SK-N-SH (cell line): ENCODE results near the gene MVB12B. TPM values are rescaled to one million over a fixed set of nuclear protein-coding genes. Genes with fewer than 3 reads are reported as not detected.

ENCODE experiments used
- CTCF ChIA-PET: fragments of 300-600, 350-600 bp; formaldehyde crosslinking; extraction: SDS; loops from one replicate; lab custom pipeline; 2021; lab: Yijun Ruan, JAX
- POLR2A ChIA-PET: fragments of 350-600 bp; sonication (Branson Sonifier 250); formaldehyde crosslinking; extraction: SDS; loops from one replicate; lab custom pipeline; 2020; ENCODE audit warnings: antibody characterized with exemption, inconsistent platforms; lab: Yijun Ruan, JAX
- DNase-seq: peaks from one replicate; pipeline ENCODE4 v3.0.0; 2012
- H2AFZ ChIP-seq: fragments of 200-600 bp; sonication (generic); 2 replicates; pipeline ENCODE4 v1.8.1; 2016; ENCODE audit warnings: antibody characterized with exemption, mild to moderate bottlenecking, low read depth
- H3F3A ChIP-seq: fragments of 200-600 bp; sonication (generic); replicated peaks from 2 replicates; pipeline ENCODE3; 2016; ENCODE audit warnings: antibody characterized with exemption, mild to moderate bottlenecking; ENCODE audit not compliant: insufficient read depth
- H3K27ac ChIP-seq, 2 experiments: fragments of 200-500 bp in 1 of 2; fragments of 200-600 bp in 1 of 2; sonication (Bioruptor generic) in 1 of 2; sonication (generic), shearing (Covaris generic) in 1 of 2; 2 replicates each; pipeline versions ENCODE4 v1.5.1 to v1.6.1; 2014 to 2016; ENCODE audit warnings: low read depth in 2 of 2, inconsistent platforms in 1 of 2, low read length in 1 of 2, mild to moderate bottlenecking in 1 of 2, mixed read lengths in 1 of 2
- H3K27me3 ChIP-seq: fragments of 200-600 bp; sonication (generic), shearing (Covaris generic); 2 replicates; pipeline ENCODE4 v1.6.1; 2016; ENCODE audit warnings: mixed run types; ENCODE audit not compliant: insufficient read depth
- H3K36me3 ChIP-seq, 2 experiments: fragments of 200-500 bp in 1 of 2; fragments of 200-600 bp in 1 of 2; sonication (Bioruptor generic) in 1 of 2; sonication (generic) in 1 of 2; replicated peaks in 1 of 2; 2 replicates each; pipeline versions ENCODE3 to v1.5.1; 2014 to 2016; ENCODE audit warnings: low read length in 1 of 2, mild to moderate bottlenecking in 1 of 2; ENCODE audit not compliant: insufficient read depth in 2 of 2, control insufficient read depth in 1 of 2
- H3K4me1 ChIP-seq, 2 experiments: fragments of 200-500 bp in 1 of 2; fragments of 200-600 bp in 1 of 2; sonication (Bioruptor generic) in 1 of 2; sonication (generic), shearing (Covaris generic) in 1 of 2; 2 replicates each; pipeline versions ENCODE4 v1.5.1 to v1.6.1; 2014 to 2016; ENCODE audit warnings: low read depth in 1 of 2, low read length in 1 of 2, mixed run types in 1 of 2; ENCODE audit not compliant: insufficient read depth in 2 of 2, control insufficient read depth in 1 of 2
- H3K4me2 ChIP-seq: fragments of 200-600 bp; sonication (generic), shearing (Covaris generic); 2 replicates; pipeline ENCODE4 v1.6.1; 2017; ENCODE audit warnings: mixed run types
- H3K4me3 ChIP-seq, 2 experiments: fragments of 200-500 bp in 1 of 2; fragments of 200-600 bp in 1 of 2; sonication (Bioruptor generic) in 1 of 2; sonication (generic), shearing (Covaris generic) in 1 of 2; 2 replicates each; pipeline versions ENCODE4 v1.5.1 to v1.8.1; 2014 to 2016; ENCODE audit warnings: low read depth in 2 of 2, inconsistent platforms in 1 of 2, low read length in 1 of 2, mild to moderate bottlenecking in 1 of 2, mixed read lengths in 1 of 2, moderate library complexity in 1 of 2
- H3K79me2 ChIP-seq: fragments of 200-600 bp; sonication (generic); 2 replicates; pipeline ENCODE4 v1.8.1; 2017; ENCODE audit warnings: mild to moderate bottlenecking; ENCODE audit not compliant: insufficient read depth
- H3K9ac ChIP-seq: fragments of 200-600 bp; sonication (generic); 2 replicates; pipeline ENCODE4 v1.6.1; 2017; ENCODE audit warnings: mixed run types
- H3K9me2 ChIP-seq: fragments of 200-600 bp; sonication (generic); 2 replicates; pipeline ENCODE4 v1.6.1; 2017; ENCODE audit warnings: mixed run types
- H3K9me3 ChIP-seq: fragments of 200-600 bp; sonication (generic); 2 replicates; pipeline ENCODE4 v1.6.1; 2017; ENCODE audit warnings: mixed run types, mild to moderate bottlenecking, moderate library complexity
- H4K20me1 ChIP-seq: fragments of 200-600 bp; sonication (generic); 2 replicates; pipeline ENCODE4 v1.6.1; 2017; ENCODE audit warnings: mild to moderate bottlenecking, mixed run types; ENCODE audit not compliant: insufficient read depth
- FOSL2 ChIP-seq: IDR thresholded peaks from 2 replicates; pipeline ENCODE4 v1.4.0; 2012; ENCODE audit warnings: low read depth, mild to moderate bottlenecking, moderate library complexity, borderline replicate concordance
- FOXJ3 ChIP-seq: sonication (generic); formaldehyde crosslinking; IDR thresholded peaks from 2 replicates; pipeline ENCODE4 v1.5.1; 2020; ENCODE audit warnings: mild to moderate bottlenecking, missing genetic modification reagents
- MEF2A ChIP-seq: IDR thresholded peaks from 2 replicates; pipeline ENCODE4 v1.4.0; 2012; ENCODE audit warnings: low read depth, borderline replicate concordance
- RCOR1 ChIP-seq: fragments of 150-350 bp; IDR thresholded peaks from 2 replicates; pipeline ENCODE4 v1.6.1; 2017; ENCODE audit warnings: antibody characterized with exemption, low read length
- RFX5 ChIP-seq: IDR thresholded peaks from 2 replicates; pipeline ENCODE4 v1.6.1; 2012; ENCODE audit warnings: mild to moderate bottlenecking, improper control_type of control experiment, low read length
- WGBS: methylation state at CpG from one replicate; pipeline ENCODE4 v1.1.6; 2017; ENCODE audit warnings: low lambda C conversion rate; 5-methylcytosine and 5-hydroxymethylcytosine counted together
- polyA plus RNA-seq, 3 experiments: library from polyadenylated mRNA; depleted of rRNA; stranded (reverse); fragments of >200 nt; gene quantifications; 2 replicates each; pipeline ENCODE4 v1.2.3, GENCODE V29; 2012
- TF ChIP-seq, protein P1 (sequence below): IDR thresholded peaks from 2 replicates; pipeline ENCODE4 v1.4.0; 2012; ENCODE audit warnings: low read depth, borderline replicate concordance
- TF ChIP-seq, protein P2 (sequence below): IDR thresholded peaks from 2 replicates; pipeline ENCODE4; 2012
- TF ChIP-seq, protein P3 (sequence below): fragments of 150-350 bp; IDR thresholded peaks from 2 replicates; pipeline ENCODE4 v1.6.1; 2017; ENCODE audit warnings: antibody characterized with exemption, low read length, low read depth, borderline replicate concordance

Gene MVB12B
- polyA plus RNA-seq, 1 of the 3 experiments (the other 2 are of a cell fraction): 5.1 TPM

DNA sequence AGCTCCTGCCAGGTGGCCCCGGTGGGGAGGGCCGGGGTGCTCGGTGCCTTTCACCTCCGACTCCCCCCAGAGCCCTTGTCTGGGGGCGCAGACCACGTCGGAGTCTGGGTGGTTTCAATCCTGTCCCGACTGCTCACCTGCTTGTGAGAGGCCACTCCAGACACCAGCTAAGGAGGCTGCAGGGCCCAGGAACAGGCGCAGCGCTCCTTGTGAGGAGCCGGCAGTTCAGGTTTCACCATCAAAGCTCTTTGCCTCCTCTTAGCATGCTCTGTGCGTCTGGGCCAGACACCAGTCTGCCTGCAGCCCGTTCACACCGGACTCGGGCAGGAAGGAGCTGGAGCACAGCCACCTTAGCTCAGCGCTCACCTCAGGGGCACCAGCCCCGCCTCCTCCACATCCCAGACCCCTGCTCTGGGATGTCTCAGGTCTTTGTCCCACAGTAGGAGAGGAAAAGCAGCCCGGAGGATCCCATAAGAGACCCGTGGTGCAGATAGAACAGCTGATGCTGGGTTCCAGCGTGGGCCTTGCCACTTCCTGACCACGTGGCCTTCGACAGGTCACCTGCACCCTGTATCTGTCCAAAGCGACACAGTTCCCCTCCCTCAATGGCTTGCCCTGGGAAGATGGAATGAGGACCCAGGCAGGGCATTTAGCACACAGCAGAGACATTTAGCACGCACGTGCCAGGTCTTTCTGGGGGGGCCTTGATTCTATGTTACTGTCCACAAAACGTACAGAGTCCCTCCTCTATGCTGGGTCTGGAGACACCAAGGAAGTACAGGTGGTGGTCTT, 180.9 kb downstream of the MVB12B start (continued):
- TF ChIP-seq MEF2A: no peak
- TF ChIP-seq, protein P1, sequence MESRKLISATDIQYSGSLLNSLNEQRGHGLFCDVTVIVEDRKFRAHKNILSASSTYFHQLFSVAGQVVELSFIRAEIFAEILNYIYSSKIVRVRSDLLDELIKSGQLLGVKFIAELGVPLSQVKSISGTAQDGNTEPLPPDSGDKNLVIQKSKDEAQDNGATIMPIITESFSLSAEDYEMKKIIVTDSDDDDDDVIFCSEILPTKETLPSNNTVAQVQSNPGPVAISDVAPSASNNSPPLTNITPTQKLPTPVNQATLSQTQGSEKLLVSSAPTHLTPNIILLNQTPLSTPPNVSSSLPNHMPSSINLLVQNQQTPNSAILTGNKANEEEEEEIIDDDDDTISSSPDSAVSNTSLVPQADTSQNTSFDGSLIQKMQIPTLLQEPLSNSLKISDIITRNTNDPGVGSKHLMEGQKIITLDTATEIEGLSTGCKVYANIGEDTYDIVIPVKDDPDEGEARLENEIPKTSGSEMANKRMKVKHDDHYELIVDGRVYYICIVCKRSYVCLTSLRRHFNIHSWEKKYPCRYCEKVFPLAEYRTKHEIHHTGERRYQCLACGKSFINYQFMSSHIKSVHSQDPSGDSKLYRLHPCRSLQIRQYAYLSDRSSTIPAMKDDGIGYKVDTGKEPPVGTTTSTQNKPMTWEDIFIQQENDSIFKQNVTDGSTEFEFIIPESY: no peak

GRCh38 chr9:126508171-126508591, 181.6 kb downstream of the MVB12B start:
- peaks cover 0 to 37% of the 10 kb centered on the region in 2 experiments; a peak in 1 of 4 replicates for H3K4me1 ChIP-seq
- WGBS: 88% methylated on average over 12 of the region's 12 CpGs
- H3K4me2 ChIP-seq: no peak overlapping the region
- H3K9me2 ChIP-seq: no peaks in the 10 kb centered on the region
- H3F3A ChIP-seq: peaks cover 7% of the 10 kb centered on the region
- H3K27ac ChIP-seq: peak overlapping the region in 1 of 2 experiments; percentile 3; a peak in 1 of 4 replicates
- no peaks in the 10 kb centered on the region for H3K9me3 ChIP-seq
- ChIA-PET POLR2A (interaction anchor here (2.0 kb wide), 1 partner anchor 42 kb away, joined by 15 read pairs; no protein-coding TSS in a partner anchor), CTCF (interaction anchor here (0.8 to 21.2 kb wide), 14 partner anchors 8 to 274 kb away, joined by 3 to 473 read pairs (median 5); no protein-coding TSS in a partner anchor)
- H3K79me2 ChIP-seq: no peaks in the 10 kb centered on the region
- no peak overlapping the region for H2AFZ ChIP-seq
- no peaks in the 10 kb centered on the region for H4K20me1 ChIP-seq
- H3K9ac ChIP-seq: no peak overlapping the region
- DNase-seq: no peak
- peaks cover 0 to 5% of the 10 kb centered on the region in 2 experiments for H3K36me3 ChIP-seq
- H3K4me3 ChIP-seq: no peak overlapping the region
- no peaks in the 10 kb centered on the region for H3K27me3 ChIP-seq
- TF ChIP-seq RFX5 (no peak), FOXJ3 (no peak), FOSL2 (no peak)
- TF ChIP-seq, protein P2, sequence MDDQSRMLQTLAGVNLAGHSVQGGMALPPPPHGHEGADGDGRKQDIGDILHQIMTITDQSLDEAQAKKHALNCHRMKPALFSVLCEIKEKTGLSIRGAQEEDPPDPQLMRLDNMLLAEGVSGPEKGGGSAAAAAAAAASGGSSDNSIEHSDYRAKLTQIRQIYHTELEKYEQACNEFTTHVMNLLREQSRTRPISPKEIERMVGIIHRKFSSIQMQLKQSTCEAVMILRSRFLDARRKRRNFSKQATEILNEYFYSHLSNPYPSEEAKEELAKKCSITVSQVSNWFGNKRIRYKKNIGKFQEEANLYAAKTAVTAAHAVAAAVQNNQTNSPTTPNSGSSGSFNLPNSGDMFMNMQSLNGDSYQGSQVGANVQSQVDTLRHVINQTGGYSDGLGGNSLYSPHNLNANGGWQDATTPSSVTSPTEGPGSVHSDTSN: no peak

DNA sequence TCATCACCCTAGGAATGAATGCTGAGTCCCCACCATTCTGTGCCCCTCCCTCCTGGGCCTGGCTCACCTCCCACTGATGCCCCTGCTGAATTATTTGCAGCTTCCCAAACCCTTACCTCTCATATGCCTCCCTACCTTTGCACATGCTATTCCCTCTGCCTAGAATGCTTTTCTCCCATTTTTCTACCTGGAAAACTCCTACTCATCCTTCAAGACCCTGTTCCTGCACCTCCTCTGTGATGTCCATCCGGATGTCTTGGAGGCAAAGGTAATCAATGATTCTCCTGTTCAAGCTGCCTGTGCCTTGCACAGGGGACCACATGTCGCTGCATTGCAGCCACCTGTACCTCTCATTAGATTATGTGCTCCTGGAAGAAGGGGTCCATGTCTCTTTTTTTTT, 182.3 kb downstream of the MVB12B start:
- 65% methylated on average over 2 of the region's 2 CpGs for WGBS
- H3K9ac ChIP-seq: no peak overlapping the region
- POLR2A ChIA-PET: interaction anchor here (2.0 kb wide), 1 partner anchor 42 kb away, joined by 15 read pairs; no protein-coding TSS in a partner anchor
- no peaks in the 10 kb centered on the region for H3K9me3 ChIP-seq
- no peak overlapping the region for H3K4me2 ChIP-seq
- TF ChIP-seq RCOR1: 0 out of 2 replicates have a peak, but pooled peaks have one; percentile 15
- TF ChIP-seq, protein P3, sequence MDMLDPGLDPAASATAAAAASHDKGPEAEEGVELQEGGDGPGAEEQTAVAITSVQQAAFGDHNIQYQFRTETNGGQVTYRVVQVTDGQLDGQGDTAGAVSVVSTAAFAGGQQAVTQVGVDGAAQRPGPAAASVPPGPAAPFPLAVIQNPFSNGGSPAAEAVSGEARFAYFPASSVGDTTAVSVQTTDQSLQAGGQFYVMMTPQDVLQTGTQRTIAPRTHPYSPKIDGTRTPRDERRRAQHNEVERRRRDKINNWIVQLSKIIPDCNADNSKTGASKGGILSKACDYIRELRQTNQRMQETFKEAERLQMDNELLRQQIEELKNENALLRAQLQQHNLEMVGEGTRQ: no peak
- peaks cover 7% of the 10 kb centered on the region for H3F3A ChIP-seq
- peaks cover 0 to 4% of the 10 kb centered on the region in 2 experiments for H3K36me3 ChIP-seq
- no peaks in the 10 kb centered on the region for H3K27me3 ChIP-seq
- H3K9me2 ChIP-seq: no peaks in the 10 kb centered on the region
- H3K27ac ChIP-seq: no peak overlapping the region
- no peak overlapping the region for H2AFZ ChIP-seq
- peaks cover 0 to 43% of the 10 kb centered on the region in 2 experiments; a peak in 1 of 4 replicates for H3K4me1 ChIP-seq
- H4K20me1 ChIP-seq: no peaks in the 10 kb centered on the region
- no peaks in the 10 kb centered on the region for H3K79me2 ChIP-seq
- no peak for DNase-seq
- CTCF ChIA-PET: interaction anchor here (0.8 to 21.2 kb wide), 12 partner anchors 9 to 273 kb away, joined by 3 to 473 read pairs (median 6); no protein-coding TSS in a partner anchor
- no peak overlapping the region for H3K4me3 ChIP-seq
